NCI-H526 (cell line): ENCODE results near the gene SPAAR.
"Not testable (repeated sequence)": the region's sequence is repeated elsewhere in the genome, so short reads cannot be mapped to it uniquely, and the experiment has no call there.

Source experiments
- DNase-seq, 2 experiments: peaks; one replicate each; lab custom pipeline; 2025; lab: John Stamatoyannopoulos, UW

SPAAR gene

GRCh38 chr9:35904338-35904737 is 5.0 kb upstream of the SPAAR start:
- DNase-seq: no peak

GRCh38 chr9:35905051-35905781 is 4.1 kb upstream of the SPAAR start:
- no peak for DNase-seq

DNA sequence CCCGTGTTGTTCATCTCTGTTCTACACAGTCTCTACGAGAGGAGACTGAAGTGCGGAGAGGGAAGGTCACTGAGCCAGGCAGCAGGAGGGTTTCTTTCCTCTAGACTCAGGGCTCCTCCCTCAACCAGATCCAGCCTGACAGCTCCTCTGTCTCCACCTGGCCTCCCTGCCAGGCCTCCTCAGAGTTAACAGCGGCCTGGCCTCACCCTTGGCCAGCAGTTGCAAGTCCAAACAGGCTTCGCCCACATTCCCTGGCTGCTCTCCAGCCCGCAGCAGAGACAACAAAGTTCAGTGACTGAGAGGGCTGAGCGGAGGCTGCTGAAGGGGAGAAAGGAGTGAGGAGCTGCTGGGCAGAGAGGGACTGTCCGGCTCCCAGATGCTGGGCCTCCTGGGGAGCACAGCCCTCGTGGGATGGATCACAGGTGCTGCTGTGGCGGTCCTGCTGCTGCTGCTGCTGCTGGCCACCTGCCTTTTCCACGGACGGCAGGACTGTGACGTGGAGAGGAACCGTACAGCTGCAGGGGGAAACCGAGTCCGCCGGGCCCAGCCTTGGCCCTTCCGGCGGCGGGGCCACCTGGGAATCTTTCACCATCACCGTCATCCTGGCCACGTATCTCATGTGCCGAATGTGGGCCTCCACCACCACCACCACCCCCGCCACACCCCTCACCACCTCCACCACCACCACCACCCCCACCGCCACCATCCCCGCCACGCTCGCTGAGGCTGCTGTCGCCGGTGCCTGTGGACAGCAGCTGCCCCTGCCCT is 3.2 kb upstream of the SPAAR start, which contains the start of gene HRCT1:
Gene HRCT1 (plus strand): TSS at position 291 of the 768 bp plus-strand sequence. CDS start 86 bp downstream, at position 377.
- DNase-seq: no peak

DNA sequence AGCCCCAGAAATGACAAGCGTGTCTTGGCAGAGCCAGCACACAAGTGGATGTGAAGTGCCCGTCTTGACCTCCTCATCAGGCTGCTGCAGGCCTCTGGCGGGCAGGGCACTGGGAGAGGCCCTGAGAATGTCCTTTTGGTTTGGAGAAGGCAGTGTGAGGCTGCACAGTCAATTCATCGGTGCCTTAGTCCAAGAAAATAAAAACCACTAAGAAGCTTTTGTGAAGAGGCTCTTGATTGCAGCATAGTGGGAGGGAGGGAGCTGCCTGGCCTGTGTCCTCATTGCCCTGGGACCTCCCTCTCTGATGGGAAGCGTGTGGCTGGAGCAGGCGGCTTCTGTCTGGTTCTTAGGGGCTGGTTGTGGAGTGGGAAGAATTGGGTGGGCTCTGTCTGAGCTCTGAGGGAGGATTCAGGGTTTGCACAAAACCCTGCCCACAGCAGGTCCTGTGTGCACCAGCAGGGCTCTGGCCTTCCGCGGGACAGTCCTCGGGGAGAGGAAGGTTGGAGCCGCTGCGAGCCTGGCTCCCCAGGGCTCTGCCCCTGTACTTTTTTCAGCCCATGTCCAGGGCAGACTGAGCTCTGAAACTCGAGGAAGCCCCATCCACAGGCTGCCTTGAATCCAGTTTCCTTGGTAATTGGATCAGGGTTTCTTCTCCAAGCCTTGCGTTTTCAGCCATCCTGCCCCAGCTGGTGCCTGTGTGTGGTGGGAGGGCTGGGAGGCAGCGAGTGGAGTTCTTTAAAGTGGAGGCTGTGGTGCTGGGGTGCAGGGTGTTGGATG is 2.2 kb upstream of the SPAAR start:
- no peak for DNase-seq

DNA sequence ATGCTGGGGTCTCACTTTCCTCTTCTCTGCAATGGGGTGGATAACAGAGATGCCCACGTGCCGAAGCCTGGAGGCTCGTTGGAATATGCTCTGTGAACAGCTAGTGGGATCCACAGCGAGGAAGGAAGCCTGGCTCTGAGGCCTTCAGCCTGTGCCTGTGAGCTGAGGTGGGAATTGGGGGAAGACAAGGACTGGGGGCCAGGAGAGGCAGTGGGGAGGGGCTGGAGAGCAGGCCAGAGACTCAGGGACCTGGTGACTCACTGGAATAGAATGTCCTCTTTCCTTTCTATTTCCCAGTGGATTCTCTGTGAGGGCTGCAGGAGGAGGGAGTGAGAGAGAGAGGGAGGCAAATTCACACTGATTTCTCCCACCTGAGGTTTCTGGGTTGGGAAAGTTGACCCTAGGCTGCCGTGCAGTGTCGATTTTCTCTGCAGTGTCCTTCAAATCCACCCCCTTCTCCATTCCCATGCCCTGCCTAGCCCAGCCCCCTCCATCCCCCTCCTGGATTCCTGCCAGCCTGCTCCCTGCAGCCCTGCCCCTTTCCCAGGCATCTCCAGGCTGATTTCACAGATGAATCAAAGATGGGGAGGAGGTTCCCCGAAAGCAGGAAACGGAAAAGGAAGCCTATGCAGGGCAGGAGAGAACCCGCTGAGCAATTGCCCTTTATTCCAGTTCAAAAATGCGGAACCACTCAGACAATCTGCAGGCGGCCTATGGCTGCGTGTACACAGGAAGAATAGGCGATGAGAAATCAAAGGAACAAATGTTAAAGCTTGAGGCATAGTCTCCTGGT is 1.4 kb upstream of the SPAAR start:
- DNase-seq: no peak

GRCh38 chr9:35908504-35909125 is 675 bp upstream of the SPAAR start:
- DNase-seq: no peak

GRCh38 chr9:35909687-35910612 is 660 bp downstream of the SPAAR start:
- no peak for DNase-seq

GRCh38 chr9:35910613-35911359 is 1.5 kb downstream of the SPAAR start:
- DNase-seq: peak in 1 of 2 experiments; percentile 65

DNA sequence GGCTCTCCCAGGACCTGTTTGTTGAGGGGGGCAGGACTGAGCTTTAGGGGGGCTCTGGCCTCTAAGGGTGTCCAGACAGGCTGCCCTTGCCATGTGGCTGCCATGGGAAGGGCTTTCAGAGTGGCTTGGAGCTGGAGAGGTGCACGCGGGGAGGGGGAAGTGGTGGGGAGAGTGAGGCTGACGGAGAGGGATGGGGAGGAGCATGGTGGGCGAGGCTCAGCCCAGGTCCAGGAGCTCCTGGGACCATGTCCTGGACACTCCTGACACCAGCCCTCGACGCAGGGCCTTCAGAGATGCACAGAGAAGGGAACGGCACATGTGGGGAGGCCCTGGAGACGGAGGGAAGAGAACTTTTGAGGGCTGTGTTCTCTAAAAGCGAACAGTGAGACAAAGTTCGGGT is 2.4 kb downstream of the SPAAR start:
- DNase-seq: no peak

DNA sequence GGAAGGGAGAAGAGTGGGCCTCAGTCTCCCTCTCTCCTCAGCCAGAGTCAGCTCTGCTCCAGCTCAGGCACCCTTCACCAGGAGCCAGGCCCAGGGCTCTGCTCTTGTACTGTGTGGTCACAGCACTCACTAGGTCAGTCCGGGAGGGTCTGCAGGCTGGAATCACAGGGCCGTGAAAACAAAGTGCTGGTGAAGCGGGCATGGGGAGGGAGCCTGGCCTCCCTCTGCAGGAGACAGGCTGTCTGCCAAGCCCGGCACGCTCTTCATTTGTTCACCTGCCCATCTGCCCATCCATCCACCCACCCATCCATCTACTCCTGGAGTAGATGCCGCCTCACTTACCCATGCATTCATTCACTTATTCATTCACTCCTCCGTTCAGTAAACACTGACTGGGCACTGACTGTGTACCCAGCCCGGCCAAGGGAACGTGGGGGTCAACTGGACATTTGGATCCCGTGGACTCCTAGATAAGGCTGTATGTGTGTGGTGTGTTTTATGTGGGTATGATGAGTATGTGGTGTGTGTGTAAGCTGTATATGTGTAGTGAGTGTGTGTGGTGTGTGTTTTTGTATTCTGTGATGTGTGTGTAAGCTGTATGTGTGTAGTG is 3.6 kb downstream of the SPAAR start:
- no peak for DNase-seq

- DNase-seq: not testable (repeated sequence)
These were observed 4.1 kb downstream of the SPAAR start for GRCh38 chr9:35913429-35913828.

- no peak for DNase-seq
These were observed 5.1 kb downstream of the SPAAR start for GRCh38 chr9:35914301-35914807.

- DNase-seq: no peak
These were observed 6.5 kb downstream of the SPAAR start for GRCh38 chr9:35915681-35916294.

GRCh38 chr9:35917261-35917660 is 8.0 kb downstream of the SPAAR start:
- DNase-seq: no peak

- DNase-seq: no peak
These were observed 9.5 kb downstream of the SPAAR start for GRCh38 chr9:35918780-35919179.

GRCh38 chr9:35919212-35920008 is 10.1 kb downstream of the SPAAR start:
- DNase-seq: no peak

GRCh38 chr9:35920051-35920620 is 10.8 kb downstream of the SPAAR start:
- DNase-seq: no peak
